A549 (cell line): Measurements from ENCODE around the gene CSN1S1. TPM values are rescaled to one million over a fixed set of nuclear protein-coding genes. Genes with fewer than 3 reads are reported as not detected.
A peak's percentile ranks its signal among the peaks of the same experiment; 100 is the strongest.

Source experiments
- ATAC-seq, 2 experiments: fragments of 200-7000 bp in 1 of 2; fragments of >200 bp in 1 of 2; cut with Nextera tagmentation in 1 of 2; cut with Tn5 transposase in 1 of 2; 3 replicates each; pipeline versions ENCODE4 v1.8.0 to v1.9.1; 2018 to 2020; ENCODE audit warnings: mild to moderate bottlenecking in 1 of 2, moderate library complexity in 1 of 2
- CTCF ChIA-PET: fragments of 300-600 bp; sonication (Branson Sonifier 250); formaldehyde crosslinking; extraction: SDS; loops from one replicate; lab custom pipeline; 2021; ENCODE audit warnings: antibody characterized with exemption, inconsistent platforms; lab: Yijun Ruan, JAX
- POLR2A ChIA-PET: fragments of 350-600 bp; formaldehyde crosslinking; extraction: SDS; loops from one replicate; lab custom pipeline; 2021; ENCODE audit warnings: antibody characterized with exemption, inconsistent platforms; lab: Yijun Ruan, JAX
- DNase-seq, 2 experiments: peaks; one replicate each; pipeline versions ENCODE4 v3.0.0 to v3.0.0-alpha.2; 2011 to 2016; ENCODE audit warnings: low read depth in 1 of 2, low spot score in 1 of 2
- FAIRE-seq: peaks from 2 replicates; lab custom pipeline; 2011; peaks lifted over from hg19 to GRCh38; lab: Jason Lieb, UNC
- H3K27ac ChIP-seq, 2 experiments: fragments of >200 bp; sonication (Bioruptor Twin); formaldehyde crosslinking; 3 replicates each; pipeline ENCODE4 v1.5.1; 2016 to 2017
- H3K4me1 ChIP-seq: fragments of >200 bp; sonication (Bioruptor Twin); formaldehyde crosslinking; 3 replicates; pipeline ENCODE4 v1.6.1; 2016
- H3K4me2 ChIP-seq: fragments of >200 bp; sonication (Bioruptor Twin); formaldehyde crosslinking; 3 replicates; pipeline ENCODE4 v1.6.1; 2016
- H3K4me3 ChIP-seq: fragments of >200 bp; sonication (Bioruptor Twin); formaldehyde crosslinking; 3 replicates; pipeline ENCODE4 v1.5.1; 2016
- H3K9me3 ChIP-seq: fragments of >200 bp; sonication (Bioruptor Twin); formaldehyde crosslinking; 3 replicates; pipeline ENCODE4 v1.6.1; 2016
- ATOH8 ChIP-seq: fragments of 250-450 bp; sonication (Bioruptor Pico); IDR thresholded peaks from 2 replicates; pipeline ENCODE4 v1.5.0; 2020; ENCODE audit warnings: low read depth, mild to moderate bottlenecking, moderate library complexity
- CBX8 ChIP-seq: fragments of 200-600 bp; sonication (generic); IDR thresholded peaks from 2 replicates; pipeline ENCODE4 v1.6.1; 2016
- CEBPB ChIP-seq, 2 experiments: fragments of >200 bp in 1 of 2; sonication (Bioruptor Twin) in 1 of 2; formaldehyde crosslinking in 1 of 2; IDR thresholded peaks; 2 replicates each; pipeline ENCODE4 v1.6.1; 2012 to 2016
- ESRRA ChIP-seq: fragments of 150-350 bp; IDR thresholded peaks from 2 replicates; pipeline ENCODE4 v1.6.1; 2014; ENCODE audit warnings: mild to moderate bottlenecking, low read length, borderline replicate concordance
- FOSB ChIP-seq: fragments of 250-450 bp; sonication (Bioruptor Pico); IDR thresholded peaks from 2 replicates; pipeline ENCODE4 v1.5.0; 2020; ENCODE audit warnings: mild to moderate bottlenecking, moderate library complexity
- FOSL2 ChIP-seq, 2 experiments: fragments of 450-650 bp in 1 of 2; fragments of >200 bp in 1 of 2; sonication (Bioruptor Twin) in 1 of 2; formaldehyde crosslinking; IDR thresholded peaks; 2 replicates each; pipeline versions ENCODE4 v1.5.0 to v1.6.1; 2016 to 2020; ENCODE audit warnings: mild to moderate bottlenecking in 1 of 2, moderate library complexity in 1 of 2
- HES2 ChIP-seq: fragments of >200 bp; sonication (Bioruptor Twin); formaldehyde crosslinking; IDR thresholded peaks from 2 replicates; pipeline ENCODE4 v1.6.1; 2016
- HEYL ChIP-seq: fragments of 250-450 bp; sonication (Bioruptor Pico); IDR thresholded peaks from 2 replicates; pipeline ENCODE4 v1.8.0; 2021; ENCODE audit warnings: mild to moderate bottlenecking, moderate library complexity
- HOXB13 ChIP-seq: fragments of 250-450 bp; sonication (Bioruptor Pico); IDR thresholded peaks from 2 replicates; pipeline ENCODE4 v1.5.0; 2020; ENCODE audit warnings: low read depth, mild to moderate bottlenecking, moderate library complexity
- MAFK ChIP-seq: fragments of 450-650 bp; IDR thresholded peaks from 2 replicates; pipeline ENCODE4 v1.6.1; 2014; ENCODE audit not compliant: partially characterized antibody
- MAX ChIP-seq: IDR thresholded peaks from 2 replicates; pipeline ENCODE4 v1.6.1; 2012
- NFE2L2 ChIP-seq: fragments of 150-350 bp; conservative IDR thresholded peaks from 2 replicates; pipeline ENCODE4 v1.6.1; 2014; ENCODE audit warnings: low read length
- POLR2AphosphoS2 ChIP-seq: conservative IDR thresholded peaks from 2 replicates; pipeline ENCODE4 v1.6.1; 2012; ENCODE audit warnings: low read length, improper control_type of control experiment, inconsistent platforms
- RCOR1 ChIP-seq: fragments of 150-350 bp; IDR thresholded peaks from 2 replicates; pipeline ENCODE4 v1.6.1; 2014; ENCODE audit warnings: antibody characterized with exemption, low read length, low read depth
- SMC3 ChIP-seq: fragments of >200 bp; sonication (Bioruptor Twin); formaldehyde crosslinking; IDR thresholded peaks from 3 replicates; pipeline ENCODE4 v1.6.1; 2018; ENCODE audit warnings: inconsistent platforms
- TFCP2L1 ChIP-seq: fragments of 250-450 bp; sonication (Bioruptor Pico); IDR thresholded peaks from 2 replicates; pipeline ENCODE4 v1.5.0; 2021; ENCODE audit warnings: mild to moderate bottlenecking
- ZNF302 ChIP-seq: fragments of 250-450 bp; sonication (Bioruptor Pico); IDR thresholded peaks from 2 replicates; pipeline ENCODE4 v1.9.0; 2021; ENCODE audit warnings: inconsistent platforms, mild to moderate bottlenecking, moderate library complexity
- ZSCAN20 ChIP-seq: fragments of 250-450 bp; sonication (Bioruptor Pico); IDR thresholded peaks from 2 replicates; pipeline ENCODE4 v1.8.0; 2022; ENCODE audit warnings: mild to moderate bottlenecking, moderate library complexity
- WGBS: methylation state at CpG from one replicate; pipeline ENCODE4 v1.1.6; 2017; ENCODE audit errors: missing lambda C conversion rate; 5-methylcytosine and 5-hydroxymethylcytosine counted together
- polyA plus RNA-seq, 4 experiments: library from polyadenylated mRNA; depleted of rRNA in 3 of 4; stranded (reverse); fragments of >200 nt; fragmentation: RNase III in 1 of 4; extraction: RNeasy Plus Mini Kit Qiagen cat#74134 plus additional on column Dnase treatment in 1 of 4; gene quantifications; 2 replicates in 3 of 4; 3 replicates in 1 of 4; pipeline ENCODE4 v1.2.3, GENCODE V29; 2011 to 2017
- TF ChIP-seq, protein P1 (sequence below): fragments of >200 bp; sonication (Bioruptor Twin); formaldehyde crosslinking; IDR thresholded peaks from 3 replicates; pipeline ENCODE4 v1.5.1; 2016

CSN1S1 gene
- polyA plus RNA-seq, 2 of the 4 experiments (the other 2 are of a cell fraction) = not detected

- peak; percentile 59 to 71; a peak in 5 of 6 replicates for ATAC-seq
These were observed 53.2 kb downstream of the CSN1S1 start for GRCh38 chr4:69984030-69984443.

DNA sequence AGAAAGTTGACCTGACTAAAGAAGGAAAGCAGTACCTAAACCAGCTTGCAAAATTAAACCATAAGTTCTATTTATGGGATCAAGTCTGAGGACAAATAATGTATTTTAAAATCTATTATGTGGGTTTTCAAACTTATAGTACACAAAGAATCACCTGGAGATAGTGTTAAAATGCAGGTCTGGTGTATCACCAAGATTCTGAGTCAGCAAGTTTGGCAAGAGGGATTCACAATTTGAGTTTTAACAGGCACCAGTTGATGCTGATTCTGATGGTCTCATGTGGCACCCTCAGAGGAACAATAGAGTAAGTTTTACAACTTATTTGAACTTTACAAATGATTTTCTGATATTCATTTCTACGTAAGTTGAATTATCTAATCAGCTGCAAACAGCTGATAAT, 55.8 kb downstream of the CSN1S1 start:
- H3K4me1 ChIP-seq = peaks cover 10% of the 10 kb centered on the region; the same call in 1 of the 3 replicates
- FAIRE-seq (no peak), DNase-seq (no peak)

More at GRCh38 chr4:69984030-69984443, 53.2 kb downstream of the CSN1S1 start:
- CTCF ChIA-PET = no interaction called here
- DNase-seq = peak in 1 of 2 experiments; percentile 69
- H3K4me3 ChIP-seq = no peak overlapping the region
- POLR2A ChIA-PET = no interaction called here
- no peak for TF ChIP-seq HEYL (CRISPR knock-in tag)
- peak; percentile 45 for TF ChIP-seq MAFK
- no peak for TF ChIP-seq FOSL2 (IDR thresholded peaks at IDR 0.05)
- no peak for TF ChIP-seq FOSL2 (CRISPR knock-in tag; IDR thresholded peaks at IDR 0.05)
- TF ChIP-seq CEBPB (IDR thresholded peaks at IDR 0.05) = 0 out of 4 replicates have a peak, but pooled peaks of 1 of the 2 experiments have one; percentile 19
- H3K4me1 ChIP-seq = peaks cover 10% of the 10 kb centered on the region; the same call in 1 of the 3 replicates
- no peaks in the 10 kb centered on the region for H3K9me3 ChIP-seq
- 13% methylated on average over 2 of the region's 2 CpGs for WGBS
- FAIRE-seq = no peak
- H3K27ac ChIP-seq = no peak overlapping the region
- 0 out of 3 replicates have a peak overlapping the region, but pooled peaks have one; percentile 15 for H3K4me2 ChIP-seq

GRCh38 chr4:69991016-69991415, 60.1 kb downstream of the CSN1S1 start:
- ChIA-PET POLR2A (no interaction called here), CTCF (no interaction called here)
- ATAC-seq = no peak
- Histone ChIP-seq H3K4me2 (no peak overlapping the region), H3K27ac (no peak overlapping the region), H3K9me3 (no peaks in the 10 kb centered on the region), H3K4me3 (no peak overlapping the region), H3K4me1 (no peaks in the 10 kb centered on the region)
- WGBS = 68% methylated on average over 4 of the region's 4 CpGs
- DNase-seq = no peak
- no peak for TF ChIP-seq NFE2L2
- no peak for TF ChIP-seq RCOR1
- TF ChIP-seq ATOH8 (CRISPR knock-in tag) = no peak
- no peak for TF ChIP-seq HOXB13 (CRISPR knock-in tag)
- no peak for TF ChIP-seq CBX8
- TF ChIP-seq ZNF302 (CRISPR knock-in tag) = no peak
- no peak for TF ChIP-seq FOSB (CRISPR knock-in tag)
- TF ChIP-seq ZSCAN20 (CRISPR knock-in tag) = no peak
- TF ChIP-seq ESRRA = no peak
- no peak for TF ChIP-seq POLR2AphosphoS2
- TF ChIP-seq MAX = no peak
- no peak for TF ChIP-seq CEBPB (IDR thresholded peaks at IDR 0.05)
- no peak for TF ChIP-seq SMC3
- FAIRE-seq = no peak

More for the DNA sequence above, 55.8 kb downstream of the CSN1S1 start:
- ChIA-PET CTCF (no interaction called here), POLR2A (no interaction called here)
- H3K4me2 ChIP-seq = no peak overlapping the region
- WGBS = 68% methylated on average over 1 of the region's 1 CpG
- ATAC-seq = no peak
- no peak overlapping the region for H3K27ac ChIP-seq
- H3K9me3 ChIP-seq = no peaks in the 10 kb centered on the region
- H3K4me3 ChIP-seq = no peak overlapping the region
- TF ChIP-seq, protein P1, sequence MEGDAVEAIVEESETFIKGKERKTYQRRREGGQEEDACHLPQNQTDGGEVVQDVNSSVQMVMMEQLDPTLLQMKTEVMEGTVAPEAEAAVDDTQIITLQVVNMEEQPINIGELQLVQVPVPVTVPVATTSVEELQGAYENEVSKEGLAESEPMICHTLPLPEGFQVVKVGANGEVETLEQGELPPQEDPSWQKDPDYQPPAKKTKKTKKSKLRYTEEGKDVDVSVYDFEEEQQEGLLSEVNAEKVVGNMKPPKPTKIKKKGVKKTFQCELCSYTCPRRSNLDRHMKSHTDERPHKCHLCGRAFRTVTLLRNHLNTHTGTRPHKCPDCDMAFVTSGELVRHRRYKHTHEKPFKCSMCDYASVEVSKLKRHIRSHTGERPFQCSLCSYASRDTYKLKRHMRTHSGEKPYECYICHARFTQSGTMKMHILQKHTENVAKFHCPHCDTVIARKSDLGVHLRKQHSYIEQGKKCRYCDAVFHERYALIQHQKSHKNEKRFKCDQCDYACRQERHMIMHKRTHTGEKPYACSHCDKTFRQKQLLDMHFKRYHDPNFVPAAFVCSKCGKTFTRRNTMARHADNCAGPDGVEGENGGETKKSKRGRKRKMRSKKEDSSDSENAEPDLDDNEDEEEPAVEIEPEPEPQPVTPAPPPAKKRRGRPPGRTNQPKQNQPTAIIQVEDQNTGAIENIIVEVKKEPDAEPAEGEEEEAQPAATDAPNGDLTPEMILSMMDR = no peak
- TF ChIP-seq HES2 (no peak), TFCP2L1 (CRISPR knock-in tag) (no peak)
- TF ChIP-seq, all 56 proteins: peak for 0
